K562 (cell line): ENCODE data around the gene FOXO4. TPM values are rescaled to one million over a fixed set of nuclear protein-coding genes. Genes with fewer than 3 reads are reported as not detected.

ENCODE experiments used
- CBX8 ChIP-seq: fragments of 200-600 bp; sonication (generic); IDR thresholded peaks from 2 replicates; pipeline ENCODE4 v1.6.1; 2012; ENCODE audit warnings: borderline replicate concordance, mixed run types, low read depth, mild to moderate bottlenecking, moderate library complexity, mixed read lengths, low read length, control low read depth, inconsistent platforms; ENCODE audit not compliant: poor library complexity, severe bottlenecking; ENCODE audit errors: extremely low read depth
- E2F8 ChIP-seq: fragments of 450-650 bp; IDR thresholded peaks from 2 replicates; pipeline ENCODE4 v1.7.1; 2018; ENCODE audit warnings: mild to moderate bottlenecking, low read depth; ENCODE audit not compliant: partially characterized antibody
- PATZ1 ChIP-seq: fragments of 250-450 bp; sonication (Bioruptor Pico); IDR thresholded peaks from 2 replicates; pipeline ENCODE4 v1.5.0; 2020; ENCODE audit warnings: mild to moderate bottlenecking, borderline replicate concordance
- POLR2AphosphoS2 ChIP-seq: IDR thresholded peaks from 2 replicates; pipeline ENCODE4 v1.6.1; 2012; ENCODE audit warnings: low read length, improper control_type of control experiment
- PTTG1 ChIP-seq: fragments of 450-650 bp; IDR thresholded peaks from 2 replicates; pipeline ENCODE4 v1.6.1; 2016; ENCODE audit warnings: low read depth, mild to moderate bottlenecking, missing genetic modification characterization, missing compliant biosample characterization
- TCF15 ChIP-seq: fragments of 250-450 bp; sonication (Bioruptor Pico); IDR thresholded peaks from 2 replicates; pipeline ENCODE4 v1.8.0; 2022; ENCODE audit warnings: moderate library complexity, mild to moderate bottlenecking, inconsistent platforms
- ZBTB17 ChIP-seq: fragments of 450-650 bp; formaldehyde crosslinking; IDR thresholded peaks from 2 replicates; pipeline ENCODE4 v1.4.0; 2020; ENCODE audit warnings: mild to moderate bottlenecking
- ZKSCAN8 ChIP-seq: fragments of 200-800 bp; sonication (Bioruptor generic); IDR thresholded peaks from 2 replicates; pipeline ENCODE4 v1.6.1; 2016; ENCODE audit warnings: missing genetic modification characterization, missing compliant biosample characterization
- ZNF507 ChIP-seq: conservative IDR thresholded peaks from 2 replicates; pipeline ENCODE4 v1.6.1; 2017; ENCODE audit warnings: missing genetic modification characterization, missing compliant biosample characterization
- polyA plus RNA-seq, 8 experiments: library from polyadenylated mRNA; depleted of rRNA in 4 of 8; stranded (reverse) in 5 of 8; unstranded in 3 of 8; fragments of >200 nt; fragmentation: Nextera tagmentation in 2 of 8; fragmentation: Illumina TruSeq in 1 of 8; extraction: Ambion mirVana in 2 of 8; extraction: Trizol in 1 of 8; gene quantifications; 2 replicates each; pipeline versions ENCODE4 v1.2.1 to v1.2.3, GENCODE V29; 2011 to 2014; ENCODE audit warnings: inconsistent platforms in 1 of 8, missing spikeins in 1 of 8
- total RNA-seq, 7 experiments: library from RNA; depleted of rRNA in 6 of 7; stranded (reverse); fragments of >200 nt in 6 of 7; fragmentation: Illumina TruSeq in 2 of 7; extraction: Trizol in 2 of 7; gene quantifications; 2 replicates each; pipeline versions ENCODE4 v1.2.1 to v1.2.3, GENCODE V29; 2011 to 2021; ENCODE audit warnings: low replicate concordance in 1 of 7

FOXO4 gene
- total and polyA plus RNA-seq, 9 of the 15 experiments (the other 6 are each of a cell fraction or from before 2014, with no cell fraction given) = 0.13 to 26.6 (median 8.5) TPM

GRCh38 chrX:71068044-71068918 is 27.4 kb upstream of the FOXO4 start, which contains the start of gene SNX12 (continued):
- TF ChIP-seq E2F8 = peak; percentile 45
- no peak for TF ChIP-seq PATZ1 (CRISPR knock-in tag)
- no peak for TF ChIP-seq ZNF507 (tag)
- TF ChIP-seq PTTG1 = no peak
- no peak for TF ChIP-seq TCF15 (CRISPR knock-in tag)
- 0 out of 2 replicates have a peak, but pooled peaks have one; percentile 45 for TF ChIP-seq ZKSCAN8 (CRISPR knock-in tag)
- TF ChIP-seq POLR2AphosphoS2 = no peak
- TF ChIP-seq ZBTB17 (CRISPR knock-in tag) = no peak
- TF ChIP-seq CBX8 = no peak
